GM18526 (cell line): ENCODE results near the gene PLSCR1.

Experiments used
- POLR2A ChIP-seq: IDR thresholded peaks from 3 replicates; pipeline ENCODE4 v1.6.1; 2011; ENCODE audit not compliant: insufficient read length; ENCODE audit errors: extremely low read depth

PLSCR1 gene

GRCh38 chr3:146470425-146470990 lies 73.9 kb downstream of the PLSCR1 start:
- no peak for TF ChIP-seq POLR2A

- peak; percentile 52 for TF ChIP-seq POLR2A
These were observed 75.0 kb downstream of the PLSCR1 start, which contains the start of gene PLSCR2 for GRCh38 chr3:146469150-146470017. TSS of gene PLSCR2 (minus strand) at chr3:146469561. CDS start at chr3:146459904, 9,657 bp downstream.

- no peak for TF ChIP-seq POLR2A
These were observed 75.7 kb downstream of the PLSCR1 start for GRCh38 chr3:146468671-146469149.

- TF ChIP-seq POLR2A: no peak
These were observed 76.2 kb downstream of the PLSCR1 start for GRCh38 chr3:146468234-146468633.

GRCh38 chr3:146466604-146467003 lies 77.8 kb downstream of the PLSCR1 start:
- no peak for TF ChIP-seq POLR2A

GRCh38 chr3:146465693-146466465 lies 78.5 kb downstream of the PLSCR1 start:
- TF ChIP-seq POLR2A: no peak
